MCF 10A (cell line): ENCODE results near the gene ERCC8. TPM values are rescaled to one million over a fixed set of nuclear protein-coding genes. Genes with fewer than 3 reads are reported as not detected.

Experiments
- BruUV-seq: library from RNA; stranded (reverse); fragments of 400-500 nt; replicated peaks from 2 replicates; lab custom pipeline; 2021; lab: Mats Ljungman, UMichigan
- CTCF ChIA-PET: fragments of 300-600 bp; sonication (Branson Sonifier 250); formaldehyde crosslinking; extraction: SDS; loops from one replicate; lab custom pipeline; 2021; ENCODE audit warnings: antibody characterized with exemption, inconsistent platforms; lab: Yijun Ruan, JAX
- POLR2A ChIA-PET: fragments of 300-600, 350-650 bp; sonication (Branson Sonifier 250); formaldehyde crosslinking; extraction: SDS; loops from one replicate; lab custom pipeline; 2020; ENCODE audit warnings: antibody characterized with exemption, inconsistent platforms; lab: Yijun Ruan, JAX
- DNase-seq: peaks from one replicate; pipeline ENCODE4 v3.0.0-alpha.2; 2018; ENCODE audit not compliant: unreplicated experiment
- H3K27ac Mint-ChIP-seq: one replicate; pipeline ENCODE4 v1.8.0; 2022; ENCODE audit warnings: mild to moderate bottlenecking, low read depth, mixed read lengths; ENCODE audit not compliant: unreplicated experiment
- H3K27me3 Mint-ChIP-seq: one replicate; pipeline ENCODE4 v1.8.0; 2022; ENCODE audit warnings: mixed read lengths; ENCODE audit not compliant: insufficient read depth, unreplicated experiment
- H3K36me3 Mint-ChIP-seq: one replicate; pipeline ENCODE4 v1.8.0; 2022; ENCODE audit warnings: mild to moderate bottlenecking, moderate library complexity, mixed read lengths; ENCODE audit not compliant: insufficient read depth, unreplicated experiment
- H3K4me1 Mint-ChIP-seq: one replicate; pipeline ENCODE4 v1.8.0; 2022; ENCODE audit warnings: mixed read lengths; ENCODE audit not compliant: insufficient read depth, unreplicated experiment
- H3K4me3 Mint-ChIP-seq: one replicate; pipeline ENCODE4 v1.8.0; 2022; ENCODE audit warnings: mild to moderate bottlenecking, moderate library complexity, mixed read lengths; ENCODE audit not compliant: unreplicated experiment
- H3K9me3 Mint-ChIP-seq: one replicate; pipeline ENCODE4 v1.8.0; 2022; ENCODE audit warnings: mixed read lengths; ENCODE audit not compliant: unreplicated experiment
- CTCF ChIP-seq: fragments of 200-600 bp; IDR thresholded peaks from one replicate; pipeline ENCODE4 v1.8.0; 2022; ENCODE audit warnings: antibody characterized with exemption, mild to moderate bottlenecking; ENCODE audit not compliant: unreplicated experiment
- intact Hi-C: fragments of 100-400 bp; cut with micrococcal nuclease; formaldehyde crosslinking; loops from 2 replicates; pipeline ENCODE4 v1.14.1; 2022
- total RNA-seq: library from RNA; stranded (reverse); gene quantifications from 2 replicates; pipeline ENCODE4 v1.2.3, GENCODE V29; 2022

The ERCC8 gene
- total RNA-seq, 1 experiment from 2014 or later, result 17.2 TPM

GRCh38 chr5:60830581-60831127, 114.2 kb downstream of the ERCC8 start:
- POLR2A ChIA-PET, result interaction anchor here (0.8 to 2.2 kb wide), 3 partner anchors 12 to 131 kb away, joined by 3 to 7 read pairs (median 3); partner anchors contain the start of gene DEPDC1B
- peaks cover 15% of the 10 kb centered on the region for H3K4me1 Mint-ChIP-seq
- no peaks in the 10 kb centered on the region for H3K27me3 Mint-ChIP-seq
- no peak for DNase-seq
- TF ChIP-seq CTCF, result no peak
- BruUV-seq, result no TSS peak
- no peaks in the 10 kb centered on the region for H3K9me3 Mint-ChIP-seq
- CTCF ChIA-PET, result interaction anchor here (0.7 to 1.2 kb wide), 3 partner anchors 14 to 131 kb away, joined by 3 to 6 read pairs (median 4); partner anchors contain the start of gene DEPDC1B
- no peak overlapping the region for H3K27ac Mint-ChIP-seq
- H3K36me3 Mint-ChIP-seq, result no peaks in the 10 kb centered on the region
- H3K4me3 Mint-ChIP-seq, result no peak overlapping the region
- intact Hi-C loops, result no loop called here

DNA sequence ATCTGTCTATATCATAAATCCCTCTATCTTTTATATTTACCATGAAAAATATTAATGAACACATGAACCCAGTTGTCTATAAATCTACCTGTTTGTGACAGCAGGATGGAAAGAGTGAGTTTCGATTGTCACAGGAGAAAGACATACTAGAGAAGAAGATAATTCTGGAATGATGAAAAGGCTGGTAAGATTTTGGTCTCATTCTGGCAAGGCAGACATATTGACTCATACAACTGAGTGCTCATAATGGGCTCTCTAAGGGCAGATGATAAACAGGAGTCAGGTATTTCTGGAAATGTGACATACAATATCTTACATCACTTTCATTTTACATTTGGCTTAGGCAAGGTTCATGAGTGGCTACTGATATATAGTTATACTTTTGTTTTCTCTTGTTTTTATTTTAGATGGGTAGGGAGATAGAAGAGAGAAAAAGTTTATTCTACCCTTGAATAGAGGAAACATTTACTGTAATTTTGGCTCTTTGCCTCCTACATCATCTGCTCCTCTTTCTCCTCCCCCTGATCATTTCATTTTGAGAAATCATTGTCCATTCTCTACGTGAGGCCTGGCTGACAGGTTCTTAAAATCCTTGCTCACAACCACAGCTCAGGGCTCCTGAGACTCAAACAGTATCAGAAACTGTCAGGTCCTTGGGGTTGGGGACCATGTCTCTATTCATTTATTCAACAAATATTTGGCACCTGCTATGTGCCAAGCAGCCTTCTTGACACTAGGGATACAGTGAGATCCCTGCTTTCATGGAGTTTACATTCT, 115.2 kb downstream of the ERCC8 start:
- POLR2A ChIA-PET, result interaction anchor here (2.2 kb wide), 1 partner anchor 13 kb away, joined by 7 read pairs; no protein-coding TSS in a partner anchor
- Mint-ChIP-seq H3K4me3 (no peak overlapping the region), H3K4me1 (peaks cover 12% of the 10 kb centered on the region), H3K27ac (peak overlapping the region; percentile 50), H3K27me3 (no peaks in the 10 kb centered on the region), H3K9me3 (no peaks in the 10 kb centered on the region), H3K36me3 (no peaks in the 10 kb centered on the region)
- CTCF ChIA-PET, result interaction anchor here (0.7 to 0.8 kb wide), 2 partner anchors 15 to 30 kb away, joined by 3 to 6 read pairs; no protein-coding TSS in a partner anchor
- no peak for DNase-seq
- no TSS peak for BruUV-seq
- TF ChIP-seq CTCF, result no peak
- intact Hi-C loops, result no loop called here

DNA sequence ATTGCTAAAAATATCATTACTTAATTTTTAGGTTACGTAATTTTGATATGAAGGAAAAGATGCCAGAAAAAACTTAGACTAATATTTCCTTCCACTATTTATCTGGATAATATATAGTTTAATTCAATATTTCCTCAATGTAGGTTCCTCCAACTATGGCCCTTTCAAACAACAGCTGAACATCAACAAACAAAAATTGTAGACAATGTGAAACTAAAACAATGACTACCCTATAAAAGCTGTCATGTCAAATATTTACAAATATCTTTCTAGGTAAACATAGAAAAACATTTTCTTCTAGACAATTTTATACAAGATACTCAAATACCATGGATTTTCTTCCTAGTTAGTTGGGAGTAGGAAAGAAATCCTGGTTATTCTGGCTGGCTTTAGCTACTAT, 117.7 kb downstream of the ERCC8 start:
- Mint-ChIP-seq H3K4me1 (peaks cover 12% of the 10 kb centered on the region), H3K27me3 (no peaks in the 10 kb centered on the region), H3K36me3 (no peaks in the 10 kb centered on the region), H3K9me3 (no peaks in the 10 kb centered on the region), H3K4me3 (no peak overlapping the region), H3K27ac (no peak overlapping the region)
- POLR2A ChIA-PET, result interaction anchor here (0.8 kb wide), 1 partner anchor 9 kb away, joined by 4 read pairs; no protein-coding TSS in a partner anchor
- CTCF ChIA-PET, result interaction anchor here (0.6 kb wide), 1 partner anchor 117 kb away, joined by 3 read pairs; no protein-coding TSS in a partner anchor
- DNase-seq, result no peak
- intact Hi-C loops, result no loop called here
- BruUV-seq, result no TSS peak
- no peak for TF ChIP-seq CTCF

GRCh38 chr5:60826653-60827052, 118.2 kb downstream of the ERCC8 start:
- intact Hi-C loops, result no loop called here
- no TSS peak for BruUV-seq
- no peak overlapping the region for H3K27ac Mint-ChIP-seq
- H3K9me3 Mint-ChIP-seq, result no peaks in the 10 kb centered on the region
- no peak for TF ChIP-seq CTCF
- DNase-seq, result no peak
- CTCF ChIA-PET, result no interaction called here
- H3K4me3 Mint-ChIP-seq, result no peak overlapping the region
- POLR2A ChIA-PET, result interaction anchor here (0.8 kb wide), 1 partner anchor 8 kb away, joined by 4 read pairs; no protein-coding TSS in a partner anchor
- H3K27me3 Mint-ChIP-seq, result no peaks in the 10 kb centered on the region
- H3K4me1 Mint-ChIP-seq, result peaks cover 12% of the 10 kb centered on the region
- H3K36me3 Mint-ChIP-seq, result no peaks in the 10 kb centered on the region
